ENCODE measurements around the gene PRRT1. TPM values are rescaled to one million over a fixed set of nuclear protein-coding genes. Genes with fewer than 3 reads are reported as not detected.

The PRRT1 gene
- total and polyA plus RNA-seq, 2 of the 4 experiments (the other 2 are of a cell fraction), result 0.99 TPM; not detected in 1

DNA sequence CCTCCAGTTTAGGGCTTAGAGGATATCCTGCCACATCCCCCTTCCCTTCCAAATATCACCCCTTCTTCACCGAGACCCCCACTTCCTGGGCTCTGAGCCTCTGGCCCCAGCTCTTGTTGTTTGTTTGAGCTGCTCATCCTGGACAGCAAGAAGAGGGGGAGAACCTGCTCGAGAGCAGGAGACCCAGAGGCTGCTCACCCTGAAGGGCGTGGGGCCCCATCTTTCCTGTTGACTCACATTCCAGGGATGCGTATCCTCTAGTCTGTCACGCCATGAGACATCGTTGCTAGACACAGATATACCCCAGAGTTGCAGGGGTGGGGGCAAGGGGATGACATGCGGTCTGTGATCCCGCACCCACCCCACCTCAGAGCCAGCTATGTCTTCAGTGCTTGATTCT is 36.9 kb downstream of the PRRT1 start:
- peak overlapping the region; percentile 71 for H2AFZ ChIP-seq (replicated peaks; ENCODE audit: low read length, poor library complexity)
- CTCF ChIA-PET, result interaction anchor here (0.7 to 1.3 kb wide), 5 partner anchors 12 to 63 kb away, joined by 3 to 4 read pairs (median 4); no protein-coding TSS in a partner anchor
- H3K27ac ChIP-seq (ENCODE audit: insufficient read depth, low read length), result peak overlapping the region; percentile 73
- peak overlapping the region; percentile 36 for H3K18ac ChIP-seq (ENCODE audit: low read depth, low read length)
- peaks cover 0 to 9% of the 10 kb centered on the region in 2 experiments; a peak in 1 of 4 replicates for H3K79me1 ChIP-seq (ENCODE audit: low read depth in 1 of 2, low read length in 2 of 2)
- DNase-seq (peak; percentile 73), ATAC-seq (ENCODE audit: low read depth) (peak; percentile 33)
- H2BK120ac ChIP-seq (ENCODE audit: low read depth, low read length), result peak overlapping the region; percentile 95
- peaks cover 9% of the 10 kb centered on the region for H3K9me1 ChIP-seq (ENCODE audit: insufficient read depth, low read length)
- H3K56ac ChIP-seq (ENCODE audit: extremely low read depth, insufficient read depth, low read length), result no peak overlapping the region; the same call in 1 of the 2 replicates
- H2BK20ac ChIP-seq (ENCODE audit: low read depth, low read length), result peak overlapping the region; percentile 88
- H3K36me3 ChIP-seq (ENCODE audit: control insufficient read depth, insufficient read depth, low read length), result peaks cover 28% of the 10 kb centered on the region
- peak overlapping the region; percentile 61 for H3K4me2 ChIP-seq (ENCODE audit: low read depth, low read length)
- peak overlapping the region; percentile 52 for H2AK5ac ChIP-seq (ENCODE audit: low read depth, low read length)
- peak overlapping the region; percentile 84; the same call in 2 of the 3 replicates for H2BK15ac ChIP-seq (ENCODE audit: low read depth, low read length)
- peak overlapping the region; percentile 89 for H2AK9ac ChIP-seq (replicated peaks; ENCODE audit: low read depth, low read length, poor library complexity)
- H4K20me1 ChIP-seq (ENCODE audit: insufficient read depth, low read length), result peaks cover 4% of the 10 kb centered on the region; the same call in 1 of the 2 replicates
- H3K27me3 ChIP-seq (ENCODE audit: control insufficient read depth, insufficient read depth, low read length), result peaks cover 1% of the 10 kb centered on the region; the same call in 1 of the 2 replicates
- peak overlapping the region; percentile 60 for H3K14ac ChIP-seq (replicated peaks; ENCODE audit: low read depth, low read length)
- dilution Hi-C loops (cut with HindIII; ENCODE audit: low sequenced_read_pairs, unreplicated experiment), result no loop called here
- H3K9me3 ChIP-seq (ENCODE audit: control insufficient read depth, insufficient read depth, low read length), result no peaks in the 10 kb centered on the region
- intact Hi-C loops (cut with micrococcal nuclease), result loop anchor here (2.0 to 5.0 kb wide), 5 partner anchors 63 to 298 kb away; partner anchors contain the start of genes AGPAT1, NELFE, RNF5 and SKIC2
- H4K5ac ChIP-seq (ENCODE audit: low read depth, low read length), result peak overlapping the region; percentile 39; the same call in 1 of the 2 replicates
- H3K23ac ChIP-seq (ENCODE audit: low read depth, low read length), result peak overlapping the region; percentile 96
- peak overlapping the region; percentile 4 to 44; a peak in 2 of 4 replicates for H4K8ac ChIP-seq (ENCODE audit: low read depth in 2 of 2, low read length in 2 of 2)
- TF ChIP-seq, protein P1, sequence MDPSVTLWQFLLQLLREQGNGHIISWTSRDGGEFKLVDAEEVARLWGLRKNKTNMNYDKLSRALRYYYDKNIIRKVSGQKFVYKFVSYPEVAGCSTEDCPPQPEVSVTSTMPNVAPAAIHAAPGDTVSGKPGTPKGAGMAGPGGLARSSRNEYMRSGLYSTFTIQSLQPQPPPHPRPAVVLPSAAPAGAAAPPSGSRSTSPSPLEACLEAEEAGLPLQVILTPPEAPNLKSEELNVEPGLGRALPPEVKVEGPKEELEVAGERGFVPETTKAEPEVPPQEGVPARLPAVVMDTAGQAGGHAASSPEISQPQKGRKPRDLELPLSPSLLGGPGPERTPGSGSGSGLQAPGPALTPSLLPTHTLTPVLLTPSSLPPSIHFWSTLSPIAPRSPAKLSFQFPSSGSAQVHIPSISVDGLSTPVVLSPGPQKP (IDR thresholded peaks at IDR 0.05; ENCODE audit: borderline replicate concordance, low read depth, low read length), result no peak
- no peak for TF ChIP-seq MAFK (IDR thresholded peaks at IDR 0.05; ENCODE audit: low read depth, low read length)
- peak; percentile 21; the same call in 1 of the 2 replicates for TF ChIP-seq SMC3 (IDR thresholded peaks at IDR 0.05; ENCODE audit: low read depth, low read length)
- TF ChIP-seq RCOR1 (IDR thresholded peaks at IDR 0.05; ENCODE audit: insufficient replicate concordance, low read length), result no peak
- peak; percentile 86 for TF ChIP-seq MAZ (IDR thresholded peaks at IDR 0.05; ENCODE audit: borderline replicate concordance, low read depth, low read length)
- TF ChIP-seq POLR2A (IDR thresholded peaks at IDR 0.05; ENCODE audit: low read depth, low read length), result no peak
- TF ChIP-seq BHLHE40 (IDR thresholded peaks at IDR 0.05; ENCODE audit: low read depth, low read length), result peak; percentile 47; the same call in 1 of the 2 replicates
- TF ChIP-seq CEBPB (IDR thresholded peaks at IDR 0.05; ENCODE audit: low read depth, low read length), result no peak
- TF ChIP-seq RAD21 (IDR thresholded peaks at IDR 0.05; ENCODE audit: low read length), result no peak
- peak; percentile 43; the same call in 1 of the 2 replicates for TF ChIP-seq FOS (IDR thresholded peaks at IDR 0.05; ENCODE audit: low read depth, low read length)
- TF ChIP-seq, protein P2, sequence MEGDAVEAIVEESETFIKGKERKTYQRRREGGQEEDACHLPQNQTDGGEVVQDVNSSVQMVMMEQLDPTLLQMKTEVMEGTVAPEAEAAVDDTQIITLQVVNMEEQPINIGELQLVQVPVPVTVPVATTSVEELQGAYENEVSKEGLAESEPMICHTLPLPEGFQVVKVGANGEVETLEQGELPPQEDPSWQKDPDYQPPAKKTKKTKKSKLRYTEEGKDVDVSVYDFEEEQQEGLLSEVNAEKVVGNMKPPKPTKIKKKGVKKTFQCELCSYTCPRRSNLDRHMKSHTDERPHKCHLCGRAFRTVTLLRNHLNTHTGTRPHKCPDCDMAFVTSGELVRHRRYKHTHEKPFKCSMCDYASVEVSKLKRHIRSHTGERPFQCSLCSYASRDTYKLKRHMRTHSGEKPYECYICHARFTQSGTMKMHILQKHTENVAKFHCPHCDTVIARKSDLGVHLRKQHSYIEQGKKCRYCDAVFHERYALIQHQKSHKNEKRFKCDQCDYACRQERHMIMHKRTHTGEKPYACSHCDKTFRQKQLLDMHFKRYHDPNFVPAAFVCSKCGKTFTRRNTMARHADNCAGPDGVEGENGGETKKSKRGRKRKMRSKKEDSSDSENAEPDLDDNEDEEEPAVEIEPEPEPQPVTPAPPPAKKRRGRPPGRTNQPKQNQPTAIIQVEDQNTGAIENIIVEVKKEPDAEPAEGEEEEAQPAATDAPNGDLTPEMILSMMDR (conservative IDR thresholded peaks at IDR 0.05; ENCODE audit: low read depth, low read length), result no peak
- no peak for TF ChIP-seq MXI1 (IDR thresholded peaks at IDR 0.05; ENCODE audit: borderline replicate concordance, low read depth, low read length)
- TF ChIP-seq CHD1 (IDR thresholded peaks at IDR 0.05; ENCODE audit: low read depth, low read length), result no peak
- peaks cover 23% of the 10 kb centered on the region for H3K4me1 ChIP-seq (ENCODE audit: control insufficient read depth, insufficient read depth, low read length)
- H4K91ac ChIP-seq (ENCODE audit: insufficient read depth, low read depth, low read length), result peak overlapping the region; percentile 91
- peak overlapping the region; percentile 89 for H3K4ac ChIP-seq (ENCODE audit: low read depth, low read length)
- in situ Hi-C loops (cut with MboI; ENCODE audit: low sequenced_read_pairs), result loop anchor here (5.0 to 10.0 kb wide), 3 partner anchors 43 to 140 kb away; partner anchors contain the start of genes DXO, GPSM3 and PBX2
- no TSS peak for BruUV-seq (replicated peaks)
- no peak overlapping the region for H3K4me3 ChIP-seq (ENCODE audit: insufficient read depth, low read depth, low read length)
- H3K9ac ChIP-seq (ENCODE audit: low read depth, low read length), result no peak overlapping the region
- peak overlapping the region; percentile 72 for H2BK5ac ChIP-seq (ENCODE audit: low read depth, low read length, poor library complexity, severe bottlenecking)
- POLR2A ChIA-PET (ENCODE audit: unreplicated experiment), result interaction anchor here (0.7 kb wide), 1 partner anchor 21 kb away, joined by 3 read pairs; no protein-coding TSS in a partner anchor
- WGBS, 2 experiments (ENCODE audit: extremely low coverage in 2 of 2, insufficient read length in 1 of 2), result 100% methylated on average over 2 of the region's 8 CpGs; no CpG with 5 or more reads in 1 of the 2 experiments

All from IMR-90 (cell line).